GDM1 (cell line): Measurements from ENCODE around the gene UPP1.
A peak's percentile ranks its signal among the peaks of the same experiment; 100 is the strongest.
"Not testable (repeated sequence)": the region's sequence is repeated elsewhere in the genome, so short reads cannot be mapped to it uniquely, and the experiment has no call there.

Experiments
- DNase-seq: peaks from one replicate; lab custom pipeline; 2025; lab: John Stamatoyannopoulos, UW

Gene UPP1

GRCh38 chr7:48111596-48111995 is 22.5 kb downstream of the UPP1 start:
- DNase-seq = no peak

GRCh38 chr7:48112401-48113165 is 23.5 kb downstream of the UPP1 start:
- no peak for DNase-seq

DNA sequence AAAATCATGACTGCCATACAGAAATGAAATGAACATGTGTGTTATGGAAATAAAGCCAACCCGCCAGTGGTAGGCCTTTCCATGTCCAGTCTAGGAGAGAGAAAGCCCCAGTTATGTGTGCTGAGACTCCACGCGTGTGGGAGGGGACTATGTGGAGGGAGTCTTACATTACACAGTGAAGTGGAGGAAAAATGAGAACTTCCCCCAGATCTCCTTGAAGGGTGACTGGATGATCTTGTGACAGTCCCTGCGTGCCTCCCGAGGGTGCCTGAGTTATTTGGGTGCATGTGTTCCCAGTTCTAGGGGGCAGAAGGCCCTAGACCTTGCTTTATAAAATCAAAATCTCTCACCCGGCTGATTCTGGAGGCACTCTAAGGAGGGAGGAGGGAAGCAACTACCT is 24.2 kb downstream of the UPP1 start:
- DNase-seq = no peak

DNA sequence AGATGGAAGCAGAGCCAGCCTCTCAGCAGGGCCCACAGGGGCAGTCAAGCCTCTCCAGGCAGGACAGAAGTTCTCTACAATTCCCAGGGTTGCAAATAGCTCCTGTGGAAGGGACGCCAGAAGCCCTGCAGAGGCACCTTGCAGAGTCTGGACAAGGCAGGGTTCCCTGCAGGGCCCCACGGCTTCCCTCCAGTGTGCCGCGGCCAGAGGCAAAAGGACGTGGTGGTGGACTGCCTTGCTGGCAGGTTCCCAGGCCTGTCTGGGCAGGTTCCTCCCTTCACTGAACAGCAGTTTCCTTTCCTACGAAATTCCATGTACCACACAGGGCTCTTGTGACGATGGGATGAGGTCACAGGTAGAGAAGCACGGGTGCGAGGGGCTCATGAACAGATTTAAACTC is 25.1 kb downstream of the UPP1 start:
- DNase-seq = no peak

GRCh38 chr7:48114589-48114988 is 25.5 kb downstream of the UPP1 start:
- no peak for DNase-seq

DNA sequence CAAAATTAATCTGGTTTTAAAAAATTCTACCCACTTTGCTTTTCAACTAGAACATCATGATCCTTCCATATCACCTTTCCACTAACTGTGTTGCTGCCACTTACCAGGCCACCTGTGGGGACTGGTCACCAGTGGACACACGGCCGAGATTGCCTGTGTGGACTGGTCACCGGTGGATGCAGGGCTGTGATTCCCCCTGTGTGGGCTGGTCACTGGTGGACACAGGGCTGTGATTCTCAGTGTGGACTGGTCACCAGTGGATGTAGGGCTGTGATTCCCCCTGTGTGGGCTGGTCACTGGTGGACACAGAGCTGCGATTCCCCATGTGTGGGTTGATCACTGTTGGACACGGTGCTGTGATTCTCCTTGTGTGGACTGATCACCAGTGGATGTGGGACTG is 27.0 kb downstream of the UPP1 start:
- DNase-seq = no peak

DNA sequence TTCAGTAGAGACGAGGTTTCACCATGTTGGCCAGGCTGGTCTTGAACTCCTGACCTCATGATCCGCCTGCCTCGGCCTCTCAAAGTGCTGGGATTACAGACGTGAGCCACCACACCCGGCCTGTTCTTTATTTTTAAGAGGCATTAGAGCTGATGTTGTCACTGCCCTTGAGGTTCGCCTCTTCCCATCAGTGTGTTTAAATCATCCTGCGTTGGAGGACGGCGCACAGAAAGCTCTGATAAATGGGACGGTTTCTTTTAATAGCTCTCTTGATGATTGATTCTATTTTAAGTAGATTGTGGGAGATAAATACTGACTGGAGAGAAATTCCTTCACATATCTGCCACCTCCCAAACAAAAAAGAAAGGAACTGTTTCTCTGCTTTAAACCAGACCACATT is 29.0 kb downstream of the UPP1 start:
- no peak for DNase-seq

DNA sequence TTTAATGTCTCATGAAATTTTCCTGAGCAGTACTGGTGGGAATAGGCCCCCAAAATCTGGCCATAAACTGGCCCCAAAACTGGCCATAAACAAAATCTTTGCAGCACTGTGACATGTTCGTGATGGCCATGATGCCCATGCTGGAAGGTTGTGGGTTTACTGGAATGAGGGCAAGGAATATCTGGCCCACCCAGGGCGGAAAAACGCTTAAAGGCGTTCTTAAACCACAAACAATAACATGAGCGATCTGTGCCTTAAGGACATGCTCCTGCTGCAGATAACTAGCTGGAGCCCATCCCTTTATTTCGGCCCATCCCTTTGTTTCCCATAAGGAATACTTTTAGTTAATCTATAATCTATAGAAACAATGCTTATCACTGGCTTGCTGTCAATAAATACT is 31.5 kb downstream of the UPP1 start:
- DNase-seq = not testable (repeated sequence)

GRCh38 chr7:48126037-48126436 is 37.0 kb downstream of the UPP1 start:
- DNase-seq = no peak

DNA sequence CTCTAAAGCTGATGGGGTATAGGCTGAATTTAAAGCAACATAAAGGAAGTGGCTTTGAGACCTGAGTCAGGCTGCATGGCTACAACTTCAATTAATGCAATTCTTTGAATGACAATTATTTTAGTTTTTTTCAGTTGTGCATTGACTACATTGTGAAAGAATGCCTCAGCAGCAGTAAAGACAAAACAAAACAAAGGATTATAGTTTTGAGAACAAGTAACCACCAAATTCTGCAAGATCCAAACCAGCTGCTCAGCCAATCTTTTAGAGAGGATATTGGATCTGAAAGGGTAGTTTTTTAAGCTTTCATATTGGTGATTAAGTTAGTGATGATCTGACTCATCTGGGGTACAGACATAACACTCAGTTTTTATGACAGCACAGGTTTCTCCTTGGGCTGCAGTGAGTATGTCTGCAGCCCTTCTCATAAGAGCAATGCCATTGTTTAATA is 41.6 kb downstream of the UPP1 start:
- no peak for DNase-seq

DNA sequence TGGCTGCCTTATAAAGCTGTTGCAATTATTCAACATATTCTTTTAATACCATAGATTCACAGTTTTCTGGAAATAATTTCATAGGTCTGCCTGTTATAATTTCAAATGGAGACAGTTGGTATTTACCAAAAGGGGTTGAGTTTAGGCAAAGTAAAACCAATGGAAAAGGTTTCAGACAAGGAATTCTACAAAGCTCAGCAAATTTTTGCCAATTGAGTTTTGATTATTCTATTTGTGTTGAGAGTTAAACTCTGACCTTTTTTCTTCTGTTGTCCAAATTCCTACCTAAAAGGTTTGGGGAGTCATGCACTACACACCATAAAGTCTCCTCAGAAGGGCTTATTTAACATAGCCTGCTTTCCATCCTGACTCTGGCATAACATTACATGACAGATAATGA is 43.7 kb downstream of the UPP1 start:
- no peak for DNase-seq

- DNase-seq = no peak
These were observed 50.4 kb downstream of the UPP1 start for GRCh38 chr7:48139459-48139858.

GRCh38 chr7:48140001-48140681 is 51.1 kb downstream of the UPP1 start:
- DNase-seq = no peak

DNA sequence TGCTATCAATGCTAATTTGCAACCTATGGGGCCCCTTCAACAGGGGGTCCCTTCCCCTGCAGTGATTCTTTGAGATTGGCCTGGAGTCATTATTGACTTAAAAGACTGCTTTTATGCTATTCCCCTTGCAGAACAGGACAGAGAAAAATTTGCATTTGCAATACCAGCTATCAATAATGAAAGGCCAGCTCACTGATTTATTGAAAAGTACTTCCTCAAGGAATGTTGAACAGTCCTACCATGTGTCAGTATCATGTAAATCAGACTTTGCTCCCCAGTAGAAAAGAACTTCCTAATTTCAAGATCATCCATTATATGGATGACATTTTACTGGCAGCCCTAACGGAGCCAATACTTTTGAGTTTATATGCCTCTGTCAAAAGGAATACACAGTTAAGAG is 52.5 kb downstream of the UPP1 start:
- DNase-seq = no peak

DNA sequence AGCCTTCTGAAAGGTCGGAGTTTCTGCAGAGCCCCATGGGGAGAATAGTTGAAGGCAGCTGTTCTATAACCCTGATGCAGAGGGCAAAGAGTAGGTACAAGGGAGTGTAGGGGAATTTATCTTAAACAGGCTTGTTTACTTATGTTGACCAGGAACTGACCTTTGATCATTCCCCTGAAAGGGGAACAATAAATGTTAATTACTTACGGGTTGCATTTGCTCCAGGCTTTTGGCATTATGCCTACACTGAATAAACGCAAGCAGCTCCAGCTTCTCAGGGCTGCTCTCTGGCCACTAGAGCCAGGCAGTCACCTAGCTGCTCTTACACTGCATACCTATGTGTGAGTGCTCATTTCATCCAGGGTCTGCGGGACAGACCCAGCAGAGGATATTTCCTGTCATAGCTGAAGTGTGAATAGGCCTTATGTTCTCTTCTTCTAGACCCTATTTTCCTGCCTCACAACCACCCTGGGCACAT is 55.3 kb downstream of the UPP1 start:
- DNase-seq = no peak

DNA sequence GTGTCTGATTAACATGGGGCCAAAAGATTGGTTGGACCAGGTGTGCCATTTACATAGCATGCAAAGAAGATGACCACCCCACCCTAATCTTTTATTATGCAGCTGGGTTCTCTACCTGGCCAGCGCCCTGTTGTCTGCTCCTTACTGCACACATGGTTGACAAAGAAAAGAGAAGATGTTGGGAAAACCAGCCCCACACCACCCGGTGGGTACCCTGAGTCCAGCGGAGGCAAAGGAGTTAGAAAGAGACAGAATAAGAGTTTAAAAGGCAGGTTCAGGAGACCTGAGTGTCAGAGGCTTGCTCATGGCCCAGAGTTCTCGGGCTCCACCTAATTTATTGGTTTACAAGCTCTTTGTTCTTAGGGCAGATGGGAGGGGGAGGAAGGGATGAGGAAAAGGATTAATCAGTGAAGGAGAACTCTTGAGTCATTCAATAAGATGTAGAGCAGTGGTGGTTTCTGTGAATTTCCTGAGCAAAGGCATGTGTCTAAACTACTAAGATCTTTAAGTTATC is 58.1 kb downstream of the UPP1 start:
- DNase-seq = no peak

- DNase-seq = not testable (repeated sequence)
These were observed 58.6 kb downstream of the UPP1 start for GRCh38 chr7:48147690-48148089.

- no peak for DNase-seq
These were observed 59.2 kb downstream of the UPP1 start for GRCh38 chr7:48148311-48148710.

GRCh38 chr7:48149058-48149457 is 60.0 kb downstream of the UPP1 start:
- no peak for DNase-seq

DNA sequence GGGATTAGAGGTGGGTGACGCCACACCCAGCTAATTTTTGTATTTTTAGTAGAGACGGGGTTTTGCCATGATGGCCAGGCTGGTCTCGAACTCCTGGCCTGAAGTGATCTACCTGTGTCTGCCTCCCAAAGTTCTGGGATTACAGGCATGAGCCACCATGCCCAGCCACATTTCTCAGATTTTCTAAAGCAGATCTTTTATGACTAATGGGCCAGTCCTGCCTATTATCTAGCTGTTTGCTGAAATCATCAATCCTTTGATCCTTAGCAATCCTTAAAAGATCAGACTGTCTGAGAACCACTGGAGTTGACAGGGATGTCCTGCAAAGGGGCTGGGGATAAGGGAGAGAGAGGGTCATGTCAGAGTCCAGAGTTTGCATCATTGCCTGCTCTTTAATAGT is 61.0 kb downstream of the UPP1 start:
- no peak for DNase-seq

DNA sequence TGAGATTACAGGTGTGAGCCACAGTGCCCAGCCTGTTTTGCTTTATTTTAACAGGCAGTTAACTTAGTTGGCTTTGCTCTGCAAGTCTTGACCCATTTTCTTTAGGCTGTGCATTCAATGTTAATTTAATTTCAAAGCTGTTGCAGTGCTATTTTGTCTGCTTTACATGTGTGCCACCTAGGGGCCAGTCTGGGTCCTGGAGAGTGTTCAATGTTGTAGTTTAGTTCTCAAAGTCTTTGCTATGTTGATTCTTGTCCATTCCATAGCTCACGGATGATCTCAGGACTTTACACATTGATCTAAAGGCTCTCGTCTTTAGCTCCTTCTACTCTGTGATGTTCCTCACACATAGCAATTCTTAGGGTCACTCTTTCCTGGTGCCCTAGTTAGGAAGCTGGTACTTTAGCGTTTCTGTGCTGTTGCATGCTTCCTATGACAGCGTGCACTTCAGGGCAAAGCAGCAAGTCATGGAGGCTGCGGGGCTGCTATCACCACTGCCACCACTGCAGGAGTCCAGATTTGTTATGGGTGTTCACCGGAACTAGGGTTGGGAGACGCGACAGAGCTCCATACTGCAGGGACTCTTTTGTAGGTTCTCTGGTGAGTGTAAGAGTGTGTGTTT is 65.8 kb downstream of the UPP1 start:
- DNase-seq = peak; percentile 16
